ENCODE results near the gene TXNRD2. TPM values are rescaled to one million over a fixed set of nuclear protein-coding genes. Genes with fewer than 3 reads are reported as not detected.

Gene TXNRD2
- total RNA-seq, 1 experiment from 2014 or later, result 22.9 TPM

DNA sequence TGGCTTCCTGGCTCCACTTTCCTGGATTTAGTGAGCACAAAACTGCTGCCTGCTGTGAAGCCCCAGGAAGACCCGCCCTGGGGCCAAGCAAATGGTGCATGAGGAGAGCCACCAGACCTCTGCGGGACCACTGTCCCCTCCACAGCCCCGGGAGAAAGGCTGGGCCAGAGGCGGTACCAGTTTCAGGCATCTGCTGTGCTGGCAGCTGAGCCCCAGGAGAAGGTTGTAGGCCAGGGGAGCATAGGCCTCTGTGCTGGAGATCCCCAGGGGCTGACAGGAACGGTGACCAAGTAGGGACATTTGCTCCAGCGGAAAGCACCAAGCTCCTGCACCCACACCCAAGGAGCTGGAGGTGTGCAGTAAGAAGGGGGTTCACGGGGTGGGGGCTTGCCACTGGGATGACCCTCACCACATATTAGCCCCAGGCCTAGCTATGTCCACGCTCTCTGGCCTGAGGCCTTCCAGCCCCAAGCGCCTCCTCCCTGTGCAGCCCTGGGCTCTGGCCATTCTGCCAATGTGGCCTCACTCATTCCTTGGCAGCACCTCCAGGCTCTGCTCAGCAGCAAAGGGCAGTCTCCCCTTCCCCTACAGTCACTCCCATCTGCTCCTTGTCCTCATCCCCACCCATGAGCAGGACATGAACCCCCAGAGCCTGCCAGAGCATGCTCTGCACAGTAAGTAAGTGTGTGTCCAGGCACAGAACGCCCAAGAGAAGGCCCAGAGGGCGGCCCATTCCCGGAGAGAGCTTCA lies 24.1 kb downstream of the TXNRD2 start:
- no peak overlapping the region for H3K23ac ChIP-seq (ENCODE audit: insufficient read length, low read depth, low read length)
- H3K14ac ChIP-seq (ENCODE audit: insufficient read depth, low read length), result no peak overlapping the region
- H3K18ac ChIP-seq (ENCODE audit: insufficient read length, low read depth, low read length), result no peak overlapping the region
- TF ChIP-seq, protein P1, sequence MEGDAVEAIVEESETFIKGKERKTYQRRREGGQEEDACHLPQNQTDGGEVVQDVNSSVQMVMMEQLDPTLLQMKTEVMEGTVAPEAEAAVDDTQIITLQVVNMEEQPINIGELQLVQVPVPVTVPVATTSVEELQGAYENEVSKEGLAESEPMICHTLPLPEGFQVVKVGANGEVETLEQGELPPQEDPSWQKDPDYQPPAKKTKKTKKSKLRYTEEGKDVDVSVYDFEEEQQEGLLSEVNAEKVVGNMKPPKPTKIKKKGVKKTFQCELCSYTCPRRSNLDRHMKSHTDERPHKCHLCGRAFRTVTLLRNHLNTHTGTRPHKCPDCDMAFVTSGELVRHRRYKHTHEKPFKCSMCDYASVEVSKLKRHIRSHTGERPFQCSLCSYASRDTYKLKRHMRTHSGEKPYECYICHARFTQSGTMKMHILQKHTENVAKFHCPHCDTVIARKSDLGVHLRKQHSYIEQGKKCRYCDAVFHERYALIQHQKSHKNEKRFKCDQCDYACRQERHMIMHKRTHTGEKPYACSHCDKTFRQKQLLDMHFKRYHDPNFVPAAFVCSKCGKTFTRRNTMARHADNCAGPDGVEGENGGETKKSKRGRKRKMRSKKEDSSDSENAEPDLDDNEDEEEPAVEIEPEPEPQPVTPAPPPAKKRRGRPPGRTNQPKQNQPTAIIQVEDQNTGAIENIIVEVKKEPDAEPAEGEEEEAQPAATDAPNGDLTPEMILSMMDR (conservative IDR thresholded peaks at IDR 0.05), result no peak
- no peak overlapping the region for H2AFZ ChIP-seq (ENCODE audit: low read length)
- H4K91ac ChIP-seq (ENCODE audit: insufficient read length, low read depth, low read length), result no peak overlapping the region
- Mint-ChIP-seq H3K27me3 (ENCODE audit: low read depth) (no peaks in the 10 kb centered on the region), H3K9me3 (peaks cover 0 to 4% of the 10 kb centered on the region in 2 experiments; a peak in 1 of 5 replicates), H3K4me3 (no peak overlapping the region), H3K4me1 (peaks cover 0 to 2% of the 10 kb centered on the region in 2 experiments; a peak in 2 of 4 replicates), H3K27ac (peak overlapping the region in 1 of 3 experiments; percentile 8; a peak in 2 of 7 replicates), H3K36me3 (ENCODE audit: insufficient read depth in 1 of 3, low read depth in 3 of 3) (peaks cover 0 to 27% (median 21%) of the 10 kb centered on the region in 3 experiments; a peak in 5 of 7 replicates)
- H3T11ph ChIP-seq (ENCODE audit: low read length), result no peak overlapping the region
- no peak overlapping the region for H3K27ac ChIP-seq (ENCODE audit: insufficient read length, low read depth, low read length)
- H3K9me3 ChIP-seq (ENCODE audit: control insufficient read depth, low read depth, low read length), result peaks cover 5% of the 10 kb centered on the region
- WGBS (ENCODE audit: extremely low coverage, insufficient read length, low lambda C conversion rate), result no CpG with 5 or more reads among the region's 12 CpGs
- H3K56ac ChIP-seq (ENCODE audit: insufficient read length, low read depth, low read length), result no peak overlapping the region
- H3K27me3 ChIP-seq (ENCODE audit: insufficient read depth, low read length), result no peaks in the 10 kb centered on the region
- H2BK15ac ChIP-seq (ENCODE audit: low read depth, low read length), result no peak overlapping the region
- H2BK12ac ChIP-seq (ENCODE audit: insufficient read length, low read depth, low read length), result no peak overlapping the region
- no peaks in the 10 kb centered on the region for H4K20me1 ChIP-seq (ENCODE audit: control insufficient read depth, insufficient read depth, insufficient read length)
- H2BK20ac ChIP-seq (ENCODE audit: low read depth, low read length, poor library complexity, severe bottlenecking), result no peak overlapping the region
- no peaks in the 10 kb centered on the region for H3K79me1 ChIP-seq (ENCODE audit: insufficient read depth, low read depth, low read length, poor library complexity, severe bottlenecking)
- DNase-seq, result no peak
- no peak overlapping the region for H3K9ac ChIP-seq (ENCODE audit: extremely low read depth, insufficient read length, low read length)
- H3K4me1 ChIP-seq (ENCODE audit: insufficient read depth, low read length), result no peaks in the 10 kb centered on the region
- H3K79me2 ChIP-seq (ENCODE audit: insufficient read depth, low read length), result no peaks in the 10 kb centered on the region
- no peak overlapping the region for H2AK5ac ChIP-seq (ENCODE audit: insufficient read length, low read length)
- H2BK120ac ChIP-seq (ENCODE audit: low read depth, low read length, poor library complexity, severe bottlenecking), result no peak overlapping the region
- no peak overlapping the region for H2BK5ac ChIP-seq (ENCODE audit: insufficient read length, low read length)
- no peak overlapping the region for H3K4ac ChIP-seq (ENCODE audit: low read depth, low read length)
- H3K4me2 ChIP-seq (ENCODE audit: insufficient read depth, insufficient read length, low read length), result no peak overlapping the region
- H3K23me2 ChIP-seq (ENCODE audit: insufficient read length, low read depth, low read length, poor library complexity, severe bottlenecking), result no peaks in the 10 kb centered on the region
- H4K5ac ChIP-seq (ENCODE audit: insufficient read length, low read depth, low read length), result no peak overlapping the region
- H4K8ac ChIP-seq (replicated peaks; ENCODE audit: insufficient read length, low read depth, low read length), result no peak overlapping the region
